Ishikawa (cell line): ENCODE results near the gene C1orf210.

ENCODE experiments used
- CEBPB ChIP-seq: IDR thresholded peaks from 2 replicates; pipeline ENCODE4 v1.6.1; 2012
- CREB1 ChIP-seq: IDR thresholded peaks from 2 replicates; pipeline ENCODE4 v1.6.1; 2012; ENCODE audit warnings: low read depth
- EGR1 ChIP-seq: IDR thresholded peaks from 2 replicates; pipeline ENCODE4 v1.6.1; 2012
- EP300 ChIP-seq: IDR thresholded peaks from 2 replicates; pipeline ENCODE4 v1.6.1; 2012; ENCODE audit warnings: borderline replicate concordance
- FOXM1 ChIP-seq: IDR thresholded peaks from 2 replicates; pipeline ENCODE4 v1.6.1; 2012; ENCODE audit warnings: low read depth, borderline replicate concordance
- NFIC ChIP-seq: IDR thresholded peaks from 2 replicates; pipeline ENCODE4 v1.6.1; 2012
- RAD21 ChIP-seq: IDR thresholded peaks from 2 replicates; pipeline ENCODE4 v1.6.1; 2012; ENCODE audit warnings: low read depth
- TAF1 ChIP-seq: IDR thresholded peaks from 2 replicates; pipeline ENCODE4 v1.6.1; 2012; ENCODE audit warnings: low read depth, mild to moderate bottlenecking
- TCF12 ChIP-seq: IDR thresholded peaks from 2 replicates; pipeline ENCODE4 v1.6.1; 2012; ENCODE audit warnings: low read depth
- TEAD4 ChIP-seq: IDR thresholded peaks from 2 replicates; pipeline ENCODE4 v1.6.1; 2012
- YY1 ChIP-seq: IDR thresholded peaks from 2 replicates; pipeline ENCODE4 v1.6.1; 2012; ENCODE audit warnings: low read depth
- ZBTB7A ChIP-seq: IDR thresholded peaks from 2 replicates; pipeline ENCODE4 v1.6.1; 2012; ENCODE audit warnings: low read depth
- TF ChIP-seq, protein P1 (sequence below): IDR thresholded peaks from 2 replicates; pipeline ENCODE4 v1.6.1; 2012
- TF ChIP-seq, protein P2 (sequence below): IDR thresholded peaks from 2 replicates; pipeline ENCODE4 v1.6.1; 2012; ENCODE audit warnings: low read depth, mild to moderate bottlenecking
- TF ChIP-seq, protein P3 (sequence below): IDR thresholded peaks from 2 replicates; pipeline ENCODE4 v1.6.1; 2012

C1orf210 gene

DNA sequence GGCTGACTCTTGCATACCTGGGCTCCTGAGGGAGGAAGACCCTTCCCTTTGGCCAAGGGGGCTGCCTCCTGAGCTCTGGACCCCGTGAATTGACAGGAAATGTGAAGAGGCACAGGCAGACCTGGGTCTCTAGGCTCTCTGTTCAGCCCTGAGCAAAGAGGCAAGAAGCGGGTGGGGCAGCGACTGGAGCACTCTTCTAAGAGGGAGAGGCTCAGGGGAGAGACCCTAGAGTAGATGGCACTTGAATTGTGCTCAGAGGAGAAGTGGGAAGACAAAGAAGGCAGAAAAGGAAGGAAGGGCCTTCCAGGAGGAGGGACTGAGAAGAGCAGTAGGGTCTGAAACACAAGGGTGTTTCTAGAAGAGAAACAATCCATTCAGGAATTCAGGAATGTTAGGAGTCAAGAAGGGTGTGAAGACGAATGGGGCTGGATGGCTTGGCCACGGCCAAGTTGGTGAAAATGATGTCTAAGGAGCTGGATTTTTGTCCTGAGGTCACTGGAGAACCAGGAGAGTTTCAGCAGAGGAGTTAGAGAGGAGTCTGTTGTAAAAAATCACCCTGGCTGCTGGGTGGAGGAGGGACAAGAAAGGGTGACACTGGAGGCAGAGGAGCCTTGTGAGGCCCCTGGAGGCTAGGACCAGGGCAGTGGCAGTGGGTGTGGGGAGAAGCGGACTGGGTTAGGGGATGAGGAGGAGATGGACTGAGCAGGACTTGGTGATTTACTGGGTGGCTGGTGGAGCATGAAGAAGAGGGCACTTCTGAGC lies 20.7 kb upstream of the C1orf210 start:
- TF ChIP-seq CREB1 (no peak), NFIC (no peak), EP300 (no peak)

DNA sequence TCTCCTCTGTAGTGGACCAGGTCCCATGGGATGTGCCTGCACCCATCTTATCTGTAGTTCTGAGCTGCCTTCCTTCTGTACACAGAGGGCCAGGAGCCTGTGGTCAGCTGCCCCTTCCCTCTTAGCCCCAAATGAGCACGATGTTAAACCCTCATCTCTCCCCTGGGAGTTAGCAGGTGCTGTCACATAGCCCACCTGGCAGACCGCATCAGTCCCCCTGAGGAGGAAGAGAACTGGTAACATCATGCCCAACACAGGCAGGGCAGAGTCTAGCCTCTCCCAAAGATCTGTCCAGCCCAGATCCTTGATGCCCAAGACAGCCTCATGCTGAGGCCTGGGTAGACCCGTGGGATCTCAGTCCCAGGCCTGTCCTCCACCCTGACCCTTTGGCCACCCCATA lies 20.1 kb upstream of the C1orf210 start:
- TF ChIP-seq EGR1 (no peak), ZBTB7A (no peak), YY1 (no peak), FOXM1 (no peak), TEAD4 (no peak), TAF1 (no peak), NFIC (no peak), CREB1 (no peak), EP300 (no peak), RAD21 (no peak), CEBPB (no peak), TCF12 (no peak)
- TF ChIP-seq, protein P1, sequence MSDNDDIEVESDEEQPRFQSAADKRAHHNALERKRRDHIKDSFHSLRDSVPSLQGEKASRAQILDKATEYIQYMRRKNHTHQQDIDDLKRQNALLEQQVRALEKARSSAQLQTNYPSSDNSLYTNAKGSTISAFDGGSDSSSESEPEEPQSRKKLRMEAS = no peak
- TF ChIP-seq, protein P2, sequence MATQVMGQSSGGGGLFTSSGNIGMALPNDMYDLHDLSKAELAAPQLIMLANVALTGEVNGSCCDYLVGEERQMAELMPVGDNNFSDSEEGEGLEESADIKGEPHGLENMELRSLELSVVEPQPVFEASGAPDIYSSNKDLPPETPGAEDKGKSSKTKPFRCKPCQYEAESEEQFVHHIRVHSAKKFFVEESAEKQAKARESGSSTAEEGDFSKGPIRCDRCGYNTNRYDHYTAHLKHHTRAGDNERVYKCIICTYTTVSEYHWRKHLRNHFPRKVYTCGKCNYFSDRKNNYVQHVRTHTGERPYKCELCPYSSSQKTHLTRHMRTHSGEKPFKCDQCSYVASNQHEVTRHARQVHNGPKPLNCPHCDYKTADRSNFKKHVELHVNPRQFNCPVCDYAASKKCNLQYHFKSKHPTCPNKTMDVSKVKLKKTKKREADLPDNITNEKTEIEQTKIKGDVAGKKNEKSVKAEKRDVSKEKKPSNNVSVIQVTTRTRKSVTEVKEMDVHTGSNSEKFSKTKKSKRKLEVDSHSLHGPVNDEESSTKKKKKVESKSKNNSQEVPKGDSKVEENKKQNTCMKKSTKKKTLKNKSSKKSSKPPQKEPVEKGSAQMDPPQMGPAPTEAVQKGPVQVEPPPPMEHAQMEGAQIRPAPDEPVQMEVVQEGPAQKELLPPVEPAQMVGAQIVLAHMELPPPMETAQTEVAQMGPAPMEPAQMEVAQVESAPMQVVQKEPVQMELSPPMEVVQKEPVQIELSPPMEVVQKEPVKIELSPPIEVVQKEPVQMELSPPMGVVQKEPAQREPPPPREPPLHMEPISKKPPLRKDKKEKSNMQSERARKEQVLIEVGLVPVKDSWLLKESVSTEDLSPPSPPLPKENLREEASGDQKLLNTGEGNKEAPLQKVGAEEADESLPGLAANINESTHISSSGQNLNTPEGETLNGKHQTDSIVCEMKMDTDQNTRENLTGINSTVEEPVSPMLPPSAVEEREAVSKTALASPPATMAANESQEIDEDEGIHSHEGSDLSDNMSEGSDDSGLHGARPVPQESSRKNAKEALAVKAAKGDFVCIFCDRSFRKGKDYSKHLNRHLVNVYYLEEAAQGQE = no peak
- TF ChIP-seq, protein P3, sequence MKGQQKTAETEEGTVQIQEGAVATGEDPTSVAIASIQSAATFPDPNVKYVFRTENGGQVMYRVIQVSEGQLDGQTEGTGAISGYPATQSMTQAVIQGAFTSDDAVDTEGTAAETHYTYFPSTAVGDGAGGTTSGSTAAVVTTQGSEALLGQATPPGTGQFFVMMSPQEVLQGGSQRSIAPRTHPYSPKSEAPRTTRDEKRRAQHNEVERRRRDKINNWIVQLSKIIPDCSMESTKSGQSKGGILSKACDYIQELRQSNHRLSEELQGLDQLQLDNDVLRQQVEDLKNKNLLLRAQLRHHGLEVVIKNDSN = no peak

DNA sequence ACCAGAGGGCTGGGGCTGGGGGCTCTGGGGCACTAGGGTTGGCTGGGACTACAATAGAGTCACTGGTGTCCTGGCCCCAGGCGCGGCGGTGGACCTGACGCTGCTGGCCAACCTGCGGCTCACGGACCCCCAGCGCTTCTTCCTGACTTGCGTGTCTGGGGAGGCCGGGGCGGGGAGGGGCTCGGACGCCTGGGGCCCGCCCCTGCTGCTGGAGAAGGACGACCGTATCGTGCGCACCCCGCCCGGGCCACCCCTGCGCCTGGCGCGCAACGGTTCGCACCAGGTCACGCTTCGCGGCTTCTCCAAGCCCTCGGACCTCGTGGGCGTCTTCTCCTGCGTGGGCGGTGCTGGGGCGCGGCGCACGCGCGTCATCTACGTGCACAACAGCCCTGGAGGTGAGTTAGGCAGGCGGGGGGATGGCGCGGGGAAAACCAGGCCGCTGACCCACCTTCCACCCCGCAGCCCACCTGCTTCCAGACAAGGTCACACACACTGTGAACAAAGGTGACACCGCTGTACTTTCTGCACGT lies 19.5 kb upstream of the C1orf210 start:
- TF ChIP-seq, protein P3 = no peak
- no peak for TF ChIP-seq ZBTB7A
- TF ChIP-seq NFIC = no peak

DNA sequence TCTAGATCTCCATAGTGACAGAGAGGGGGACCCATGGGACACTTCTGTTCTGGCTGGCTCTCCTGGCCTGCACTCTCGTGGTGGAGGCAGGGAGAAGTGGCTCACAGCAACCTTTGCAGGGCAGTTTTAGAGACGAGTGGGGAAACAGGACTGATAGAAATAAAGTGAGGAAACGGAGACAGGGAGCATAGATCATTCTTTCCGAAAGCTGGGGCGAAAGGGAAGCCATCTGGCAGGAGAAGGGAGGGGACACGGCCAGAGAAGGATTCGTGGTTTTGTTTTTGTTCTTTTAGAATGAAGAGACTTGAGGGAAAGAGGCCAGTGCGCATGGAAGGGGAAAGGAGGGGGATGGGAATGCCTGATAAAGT lies 18.9 kb upstream of the C1orf210 start:
- TF ChIP-seq NFIC (no peak), TEAD4 (no peak), TCF12 (no peak)

DNA sequence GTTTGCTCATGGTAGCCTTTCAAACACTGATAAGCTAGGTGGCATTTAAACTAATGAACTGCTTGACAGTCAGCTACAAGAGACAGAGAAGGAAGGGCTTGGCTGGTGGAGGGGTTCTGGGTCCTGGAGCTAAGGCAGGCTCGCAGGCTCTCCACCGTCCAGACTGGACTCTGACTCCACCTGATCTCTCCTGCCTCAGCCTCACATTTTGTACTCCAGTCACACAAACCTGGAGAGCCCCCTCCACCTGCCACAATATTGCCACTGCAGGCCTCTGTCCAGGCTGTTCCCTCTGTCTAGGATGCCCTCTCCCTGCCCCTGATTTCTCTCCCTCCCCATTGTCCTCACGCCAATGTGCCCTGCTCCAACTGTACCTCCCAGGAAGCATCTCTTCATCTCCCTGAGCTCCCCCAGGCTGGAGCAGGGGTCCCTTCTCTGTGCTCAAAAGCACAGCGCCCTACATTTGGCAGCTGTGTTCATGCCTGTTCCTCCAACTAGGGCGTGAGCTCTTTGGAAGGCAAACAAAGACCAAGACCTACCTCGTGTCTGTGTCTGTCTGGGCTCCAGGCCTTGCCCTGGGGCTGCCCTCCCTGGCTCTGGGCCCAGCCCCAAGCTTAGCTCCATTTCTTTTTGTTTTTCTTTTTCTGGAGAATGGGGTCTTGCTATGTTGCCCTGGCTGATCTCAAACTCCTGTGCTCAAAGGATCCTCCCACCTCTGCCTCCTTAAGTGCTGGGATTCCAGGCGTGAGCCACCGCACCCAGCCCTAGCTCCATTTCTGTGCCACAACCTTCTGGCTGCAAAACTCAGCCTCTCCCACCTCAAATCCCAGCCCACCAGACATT lies 18.3 kb upstream of the C1orf210 start:
- TF ChIP-seq CREB1 = no peak
- TF ChIP-seq YY1 = no peak
- no peak for TF ChIP-seq RAD21
- TF ChIP-seq CEBPB = no peak
- TF ChIP-seq NFIC = no peak
- TF ChIP-seq, protein P3 = no peak

DNA sequence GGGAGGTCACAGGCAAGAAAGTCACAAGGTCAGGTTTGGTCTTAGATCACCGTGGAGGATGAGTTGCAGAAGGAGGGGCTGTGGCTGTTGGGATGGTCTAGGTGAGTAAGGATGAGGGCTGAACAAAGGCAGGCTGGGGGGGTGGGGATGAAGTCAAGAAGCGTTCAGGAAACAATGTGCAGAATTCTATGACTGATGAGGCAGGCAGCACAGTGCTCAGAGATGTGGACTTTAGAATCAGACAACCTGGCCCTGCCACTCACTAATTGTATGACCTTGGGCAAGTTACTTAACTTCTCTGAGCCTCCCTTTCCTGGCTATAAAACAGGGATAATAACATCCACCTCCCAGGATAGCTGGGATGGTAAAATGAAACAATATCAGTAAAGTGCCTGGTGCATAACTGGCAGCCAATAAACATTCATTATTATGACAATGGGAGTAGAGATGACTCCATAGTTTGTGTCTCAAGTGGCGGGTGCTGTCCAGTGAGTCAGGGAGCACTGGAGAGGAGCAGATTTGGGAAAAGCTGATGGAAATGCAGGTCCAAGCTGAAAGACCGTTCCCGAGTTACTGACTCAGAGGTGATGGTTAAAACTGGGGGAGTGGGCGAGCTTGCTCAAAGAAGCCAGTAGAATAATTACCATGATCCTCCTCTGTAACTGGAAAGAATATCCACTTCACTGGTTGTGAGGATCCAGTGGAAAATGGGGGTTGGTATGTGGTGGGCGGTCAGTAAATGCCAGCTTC lies 17.5 kb upstream of the C1orf210 start:
- TF ChIP-seq, protein P2 = no peak
- TF ChIP-seq EP300 = no peak
- TF ChIP-seq ZBTB7A = no peak
- no peak for TF ChIP-seq TEAD4
- TF ChIP-seq NFIC = no peak
- no peak for TF ChIP-seq TAF1
- TF ChIP-seq YY1 = no peak
